ENCODE results near the gene ANXA4.

- no peak for TF ChIP-seq TAF1 (IDR thresholded peaks at IDR 0.05; ENCODE audit: borderline replicate concordance, insufficient read depth, low read length)
- no peak for TF ChIP-seq SIN3A (IDR thresholded peaks at IDR 0.05; ENCODE audit: borderline replicate concordance, insufficient read depth, low read length)
- TF ChIP-seq POLR2AphosphoS5 (IDR thresholded peaks at IDR 0.05; ENCODE audit: low read depth, low read length) = no peak
Observed at GRCh38 chr2:69743847-69744264, 1.9 kb downstream of the ANXA4 start.

Measured in PFSK-1 (cell line).